Stimulated activated CD4-positive, alpha-beta T cell treated with anti-CD3 and anti-CD28 coated beads, Interleukin-2, amount 100 ng/mL, for 4 hours (primary cell): ENCODE results near the gene GOLM1.
"Not testable (repeated sequence)": the region's sequence is repeated elsewhere in the genome, so short reads cannot be mapped to it uniquely, and the experiment has no call there.

ENCODE experiments used
- DNase-seq: peaks from one replicate; pipeline ENCODE4 v3.0.0-alpha.2; 2020; ENCODE audit warnings: low read depth

GOLM1 gene

GRCh38 chr9:86082870-86083269 lies 16.5 kb downstream of the GOLM1 start:
- DNase-seq = no peak

- DNase-seq = no peak
Observed at GRCh38 chr9:86079865-86080469, 19.4 kb downstream of the GOLM1 start.

- DNase-seq = no peak
Observed at GRCh38 chr9:86079421-86079831, 19.9 kb downstream of the GOLM1 start.

- DNase-seq = no peak
Observed at GRCh38 chr9:86078731-86079130, 20.6 kb downstream of the GOLM1 start.

- DNase-seq = no peak
Observed at GRCh38 chr9:86077276-86077675, 22.1 kb downstream of the GOLM1 start.

GRCh38 chr9:86075132-86076109 lies 23.9 kb downstream of the GOLM1 start:
- DNase-seq = no peak

GRCh38 chr9:86073839-86074238 lies 25.5 kb downstream of the GOLM1 start:
- DNase-seq = no peak

- DNase-seq = no peak
Observed at GRCh38 chr9:86072394-86072877, 26.9 kb downstream of the GOLM1 start.

GRCh38 chr9:86069206-86069869 lies 30.0 kb downstream of the GOLM1 start:
- DNase-seq = no peak

- no peak for DNase-seq
Observed at GRCh38 chr9:86064220-86064619, 35.1 kb downstream of the GOLM1 start.

GRCh38 chr9:86062845-86063693 lies 36.3 kb downstream of the GOLM1 start:
- DNase-seq = no peak

- no peak for DNase-seq
Observed at GRCh38 chr9:86061972-86062739, 37.2 kb downstream of the GOLM1 start.

GRCh38 chr9:86057491-86057890 lies 41.9 kb downstream of the GOLM1 start:
- no peak for DNase-seq

- no peak for DNase-seq
Observed at GRCh38 chr9:86054695-86055094, 44.7 kb downstream of the GOLM1 start.

GRCh38 chr9:86052556-86053468 lies 46.5 kb downstream of the GOLM1 start:
- no peak for DNase-seq

GRCh38 chr9:86048018-86048742 lies 51.2 kb downstream of the GOLM1 start:
- not testable (repeated sequence) for DNase-seq

- DNase-seq = no peak
Observed at GRCh38 chr9:86047361-86047760, 52.0 kb downstream of the GOLM1 start.

GRCh38 chr9:86046930-86047341 lies 52.4 kb downstream of the GOLM1 start:
- no peak for DNase-seq

- no peak for DNase-seq
Observed at GRCh38 chr9:86046071-86046636, 53.2 kb downstream of the GOLM1 start.
